Measurements from ENCODE around the gene CSMD2. TPM values are rescaled to one million over a fixed set of nuclear protein-coding genes. Genes with fewer than 3 reads are reported as not detected.

The CSMD2 gene
- total RNA-seq, 6 experiments from 2014 or later: under 0.01 to 0.19 (median 0.09) TPM; not detected in 1

DNA sequence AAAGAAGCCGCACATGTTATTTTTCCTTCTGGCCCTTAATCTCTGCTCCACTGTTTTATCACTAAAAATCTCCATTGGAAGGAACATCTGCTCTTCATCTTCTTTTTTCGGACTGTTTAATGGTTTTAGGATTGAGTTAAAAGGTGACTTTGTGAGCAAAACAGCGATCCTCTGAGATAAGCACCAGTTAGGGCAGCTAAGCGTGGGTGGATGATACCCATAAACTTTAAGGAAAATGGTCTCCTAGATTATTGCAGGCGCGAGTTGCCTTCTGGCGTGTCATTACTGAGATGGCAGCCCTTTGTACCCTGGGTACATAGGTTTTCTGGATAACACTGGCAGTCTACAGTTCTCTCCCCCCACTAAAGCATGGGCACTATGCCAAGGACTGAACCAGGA is 345.1 kb downstream of the CSMD2 start:
- H3K27ac ChIP-seq: no peak overlapping the region
- no peaks in the 10 kb centered on the region for H3K9me3 ChIP-seq
- no peak for DNase-seq
- no peaks in the 10 kb centered on the region for H3K4me1 ChIP-seq
- H3K36me3 ChIP-seq: no peaks in the 10 kb centered on the region
- TF ChIP-seq POLR2A (IDR thresholded peaks at IDR 0.05): no peak
- TF ChIP-seq, protein P1, sequence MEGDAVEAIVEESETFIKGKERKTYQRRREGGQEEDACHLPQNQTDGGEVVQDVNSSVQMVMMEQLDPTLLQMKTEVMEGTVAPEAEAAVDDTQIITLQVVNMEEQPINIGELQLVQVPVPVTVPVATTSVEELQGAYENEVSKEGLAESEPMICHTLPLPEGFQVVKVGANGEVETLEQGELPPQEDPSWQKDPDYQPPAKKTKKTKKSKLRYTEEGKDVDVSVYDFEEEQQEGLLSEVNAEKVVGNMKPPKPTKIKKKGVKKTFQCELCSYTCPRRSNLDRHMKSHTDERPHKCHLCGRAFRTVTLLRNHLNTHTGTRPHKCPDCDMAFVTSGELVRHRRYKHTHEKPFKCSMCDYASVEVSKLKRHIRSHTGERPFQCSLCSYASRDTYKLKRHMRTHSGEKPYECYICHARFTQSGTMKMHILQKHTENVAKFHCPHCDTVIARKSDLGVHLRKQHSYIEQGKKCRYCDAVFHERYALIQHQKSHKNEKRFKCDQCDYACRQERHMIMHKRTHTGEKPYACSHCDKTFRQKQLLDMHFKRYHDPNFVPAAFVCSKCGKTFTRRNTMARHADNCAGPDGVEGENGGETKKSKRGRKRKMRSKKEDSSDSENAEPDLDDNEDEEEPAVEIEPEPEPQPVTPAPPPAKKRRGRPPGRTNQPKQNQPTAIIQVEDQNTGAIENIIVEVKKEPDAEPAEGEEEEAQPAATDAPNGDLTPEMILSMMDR (IDR thresholded peaks at IDR 0.05): no peak
- intact Hi-C loops (cut with DNase I): no loop called here
- no peak for ATAC-seq
- 57% methylated on average over 5 of the region's 7 CpGs for WGBS (ENCODE audit: insufficient coverage, low coverage, low lambda C conversion rate, missing lambda C conversion rate)
- H3K4me3 ChIP-seq: no peak overlapping the region
- H3K27me3 ChIP-seq: no peaks in the 10 kb centered on the region

DNA sequence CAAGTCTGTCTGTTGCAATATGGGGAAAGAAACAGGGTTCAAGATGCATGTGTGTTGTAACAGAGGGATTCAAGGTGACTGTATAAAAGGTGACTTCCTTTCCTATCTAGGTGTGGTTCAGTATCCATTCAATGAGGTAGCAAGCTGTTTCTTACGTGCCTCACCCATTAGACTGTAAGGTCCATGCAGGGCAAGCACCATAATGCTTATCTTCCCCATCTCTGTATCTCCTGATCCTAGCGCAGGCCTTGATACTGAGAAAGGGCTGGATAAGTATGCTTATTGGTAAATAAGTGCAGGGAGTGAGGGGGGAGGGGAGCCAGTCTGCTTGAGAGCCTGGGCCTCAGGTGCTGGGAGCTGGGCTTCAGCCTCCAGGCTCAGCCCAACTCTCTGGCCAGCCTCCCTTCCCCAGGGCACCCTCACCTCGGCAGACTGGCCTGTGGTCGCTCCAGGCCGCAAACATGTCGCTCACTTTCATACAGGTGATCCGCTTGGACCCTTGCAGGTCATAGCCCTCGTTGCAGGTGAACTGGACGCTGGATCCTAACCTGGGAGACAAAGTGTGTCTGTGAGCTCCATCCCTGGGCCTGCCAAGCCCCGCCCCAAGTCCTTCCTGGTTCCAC is 345.6 kb downstream of the CSMD2 start:
- 75% methylated on average over 3 of the region's 10 CpGs for WGBS (ENCODE audit: insufficient coverage, low coverage, low lambda C conversion rate, missing lambda C conversion rate)
- intact Hi-C loops (cut with DNase I): no loop called here
- H3K4me3 ChIP-seq: no peak overlapping the region
- TF ChIP-seq, protein P1 (IDR thresholded peaks at IDR 0.05): no peak
- no peak for TF ChIP-seq POLR2A (IDR thresholded peaks at IDR 0.05)
- DNase-seq (no peak), ATAC-seq (no peak)
- no peaks in the 10 kb centered on the region for H3K9me3 ChIP-seq
- no peaks in the 10 kb centered on the region for H3K4me1 ChIP-seq
- H3K27me3 ChIP-seq: no peaks in the 10 kb centered on the region
- no peaks in the 10 kb centered on the region for H3K36me3 ChIP-seq
- H3K27ac ChIP-seq: no peak overlapping the region

DNA sequence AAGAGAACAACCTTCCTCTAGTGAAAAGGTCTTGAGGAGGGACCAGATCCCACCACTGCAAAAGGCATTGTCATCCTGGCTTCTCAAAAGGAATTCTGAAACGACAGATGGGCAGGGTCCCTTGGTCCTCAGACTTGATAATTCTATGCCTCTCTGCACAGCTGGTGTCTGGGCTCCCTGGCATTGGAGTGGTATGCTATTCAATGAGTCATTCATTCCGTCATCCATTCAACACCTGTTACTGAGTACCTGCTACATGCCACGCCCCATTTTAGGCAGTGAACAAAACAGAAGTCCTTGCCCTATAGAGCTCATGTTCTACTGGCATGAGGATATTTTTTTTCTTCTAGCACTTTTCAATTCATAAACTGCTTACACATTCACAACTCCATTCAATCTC is 347.0 kb downstream of the CSMD2 start:
- no peak for DNase-seq
- ATAC-seq: no peak
- no peak overlapping the region for H3K4me3 ChIP-seq
- H3K36me3 ChIP-seq: no peaks in the 10 kb centered on the region
- no peaks in the 10 kb centered on the region for H3K27me3 ChIP-seq
- no peak for TF ChIP-seq POLR2A (IDR thresholded peaks at IDR 0.05)
- TF ChIP-seq, protein P1 (IDR thresholded peaks at IDR 0.05): no peak
- no peaks in the 10 kb centered on the region for H3K9me3 ChIP-seq
- 82% methylated on average over 3 of the region's 3 CpGs for WGBS (ENCODE audit: insufficient coverage, low coverage, low lambda C conversion rate, missing lambda C conversion rate)
- no peak overlapping the region for H3K27ac ChIP-seq
- H3K4me1 ChIP-seq: no peaks in the 10 kb centered on the region
- intact Hi-C loops (cut with DNase I): no loop called here

DNA sequence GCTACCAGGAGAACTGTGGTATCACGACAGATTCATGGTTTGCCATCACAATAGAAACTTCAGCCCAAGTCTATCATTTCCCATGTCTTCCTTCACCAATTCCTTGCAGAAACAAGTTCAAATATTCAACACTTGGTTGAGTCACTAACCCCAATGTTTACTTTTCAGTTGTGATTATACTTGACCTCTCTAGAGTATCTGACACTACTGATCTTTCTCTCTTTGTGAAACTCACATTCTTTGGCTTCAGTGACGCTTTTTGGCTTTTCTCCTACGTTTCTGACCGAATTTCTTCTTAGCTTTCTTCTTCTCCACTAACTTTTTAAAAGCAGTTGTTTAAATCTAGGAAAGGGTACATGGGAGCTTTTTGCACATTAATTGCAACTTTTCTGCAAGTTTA is 350.0 kb downstream of the CSMD2 start:
- DNase-seq (no peak), ATAC-seq (no peak)
- Histone ChIP-seq H3K9me3 (no peaks in the 10 kb centered on the region), H3K4me1 (no peaks in the 10 kb centered on the region), H3K27me3 (no peaks in the 10 kb centered on the region), H3K27ac (no peak overlapping the region), H3K4me3 (no peak overlapping the region), H3K36me3 (no peaks in the 10 kb centered on the region)
- 56% methylated on average over 4 of the region's 4 CpGs for WGBS (ENCODE audit: insufficient coverage, low coverage, low lambda C conversion rate, missing lambda C conversion rate)
- TF ChIP-seq, protein P1 (IDR thresholded peaks at IDR 0.05): no peak
- no peak for TF ChIP-seq POLR2A (IDR thresholded peaks at IDR 0.05)
- intact Hi-C loops (cut with DNase I): no loop called here

DNA sequence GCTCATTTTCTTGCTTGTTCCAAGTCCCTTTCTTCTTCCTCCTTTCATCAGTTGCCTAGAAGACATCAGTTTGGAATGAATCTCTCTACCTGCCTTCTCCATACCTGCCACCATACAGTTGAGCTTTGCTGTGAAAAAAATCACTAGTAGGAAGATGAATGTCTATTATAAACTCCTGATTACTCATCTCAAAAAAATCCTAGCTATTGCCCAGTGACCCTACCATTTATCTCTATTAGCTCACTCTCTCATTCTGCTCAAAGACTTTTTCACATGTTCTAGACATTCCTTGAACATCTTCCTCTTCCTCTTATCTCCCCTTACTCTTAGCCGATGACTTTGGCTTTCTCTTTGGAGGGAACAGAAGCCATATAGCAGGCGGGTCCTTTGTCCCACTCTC is 350.9 kb downstream of the CSMD2 start:
- H3K36me3 ChIP-seq: no peaks in the 10 kb centered on the region
- ATAC-seq (no peak), DNase-seq (no peak)
- no peaks in the 10 kb centered on the region for H3K9me3 ChIP-seq
- WGBS (ENCODE audit: insufficient coverage, low coverage, low lambda C conversion rate, missing lambda C conversion rate): 77% methylated on average over 2 of the region's 2 CpGs
- H3K4me1 ChIP-seq: no peaks in the 10 kb centered on the region
- no peak overlapping the region for H3K4me3 ChIP-seq
- intact Hi-C loops (cut with DNase I): no loop called here
- no peaks in the 10 kb centered on the region for H3K27me3 ChIP-seq
- H3K27ac ChIP-seq: no peak overlapping the region
- TF ChIP-seq, protein P1 (IDR thresholded peaks at IDR 0.05): no peak
- no peak for TF ChIP-seq POLR2A (IDR thresholded peaks at IDR 0.05)
